ENCODE results near the gene PLCD1. TPM values are rescaled to one million over a fixed set of nuclear protein-coding genes. Genes with fewer than 3 reads are reported as not detected.
"Not testable (repeated sequence)": the region's sequence is repeated elsewhere in the genome, so short reads cannot be mapped to it uniquely, and the experiment has no call there.

The PLCD1 gene
- total and polyA plus RNA-seq, 7 experiments from 2014 or later, result 13.1 to 44.0 (median 38.6) TPM

- H3K27me3 ChIP-seq (ENCODE audit: control insufficient read depth in 2 of 2, insufficient read depth in 2 of 2, low read length in 2 of 2); intact Hi-C loops (cut with micrococcal nuclease); H3K4me3 ChIP-seq (ENCODE audit: low read length); H3K36me3 ChIP-seq (ENCODE audit: control insufficient read depth in 2 of 3, insufficient read depth in 3 of 3, low read length in 3 of 3); ATAC-seq; H3K4me3 Mint-ChIP-seq; DNase-seq; POLR2A ChIA-PET; H3K27ac Mint-ChIP-seq; H3K27ac ChIP-seq (ENCODE audit: low read depth, low read length); H3K9me3 ChIP-seq (ENCODE audit: control insufficient read depth in 2 of 3, low read length in 3 of 3): not testable (repeated sequence)
- peaks cover 22 to 34% of the 10 kb centered on the region in 2 donors for H3K4me1 ChIP-seq (ENCODE audit: control insufficient read depth in 2 of 2, insufficient read depth in 2 of 2, low read length in 2 of 2)
- peaks cover 25 to 39% (median 29%) of the 10 kb centered on the region in 7 donors for H3K4me1 Mint-ChIP-seq
- H3K27me3 Mint-ChIP-seq, result peaks cover 4 to 26% (median 13%) of the 10 kb centered on the region in 5 donors
- H3K36me3 Mint-ChIP-seq, result peaks cover 0 to 17% (median 0%) of the 10 kb centered on the region in 5 donors
- CTCF ChIA-PET, result interaction anchor here (0.7 kb wide), 1 partner anchor 181 kb away, joined by 4 read pairs; no protein-coding TSS in a partner anchor
- peaks cover 0 to 12% (median 0%) of the 10 kb centered on the region in 11 donors for H3K9me3 Mint-ChIP-seq
Measured at GRCh38 chr3:38034335-38034734, 4.9 kb upstream of the PLCD1 start.

GRCh38 chr3:38033586-38033985, 4.1 kb upstream of the PLCD1 start:
- ATAC-seq; H3K9me3 ChIP-seq (ENCODE audit: control insufficient read depth in 2 of 3, low read length in 3 of 3); H3K36me3 ChIP-seq (ENCODE audit: control insufficient read depth in 2 of 3, insufficient read depth in 3 of 3, low read length in 3 of 3); intact Hi-C loops (cut with micrococcal nuclease); H3K27me3 ChIP-seq (ENCODE audit: control insufficient read depth in 2 of 2, insufficient read depth in 2 of 2, low read length in 2 of 2); H3K27ac ChIP-seq (ENCODE audit: low read depth, low read length); DNase-seq; H3K9me3 Mint-ChIP-seq; H3K4me3 Mint-ChIP-seq; H3K4me3 ChIP-seq (ENCODE audit: low read length): not testable (repeated sequence)
- Mint-ChIP-seq H3K27me3 (peaks cover 4 to 29% (median 14%) of the 10 kb centered on the region in 5 donors), H3K27ac (peak overlapping the region in 1 of 9 donors; percentile 45), H3K36me3 (peaks cover 0 to 14% (median 0%) of the 10 kb centered on the region in 5 donors), H3K4me1 (peaks cover 21 to 33% (median 24%) of the 10 kb centered on the region in 7 donors)
- ChIA-PET CTCF (interaction anchor here (0.6 to 0.7 kb wide), 2 partner anchors 181 to 542 kb away, joined by 3 to 4 read pairs; no protein-coding TSS in a partner anchor), POLR2A (interaction anchor here (0.6 kb wide), 1 partner anchor 236 kb away, joined by 3 read pairs; no protein-coding TSS in a partner anchor)
- H3K4me1 ChIP-seq (ENCODE audit: control insufficient read depth in 2 of 2, insufficient read depth in 2 of 2, low read length in 2 of 2), result peaks cover 22 to 31% of the 10 kb centered on the region in 2 donors

GRCh38 chr3:38032328-38032865, 3.0 kb upstream of the PLCD1 start:
- no peak for ATAC-seq
- Mint-ChIP-seq H3K9me3 (no peaks in the 10 kb centered on the region), H3K27me3 (peaks cover 4 to 41% (median 18%) of the 10 kb centered on the region in 5 donors), H3K36me3 (peaks cover 0 to 6% (median 0%) of the 10 kb centered on the region in 5 donors), H3K27ac (no peak overlapping the region), H3K4me3 (no peak overlapping the region), H3K4me1 (peaks cover 16 to 26% (median 20%) of the 10 kb centered on the region in 7 donors)
- peaks cover 17 to 19% of the 10 kb centered on the region in 2 donors for H3K4me1 ChIP-seq (ENCODE audit: control insufficient read depth in 2 of 2, insufficient read depth in 2 of 2, low read length in 2 of 2)
- H3K27me3 ChIP-seq (ENCODE audit: control insufficient read depth in 2 of 2, insufficient read depth in 2 of 2, low read length in 2 of 2), result peaks cover 0 to 3% of the 10 kb centered on the region in 2 donors
- no peak overlapping the region for H3K27ac ChIP-seq (ENCODE audit: low read depth, low read length)
- no peaks in the 10 kb centered on the region for H3K9me3 ChIP-seq (ENCODE audit: control insufficient read depth in 2 of 3, low read length in 3 of 3)
- H3K36me3 ChIP-seq (ENCODE audit: control insufficient read depth in 2 of 3, insufficient read depth in 3 of 3, low read length in 3 of 3), result no peaks in the 10 kb centered on the region
- POLR2A ChIA-PET, result no interaction called here
- H3K4me3 ChIP-seq (ENCODE audit: low read length), result no peak overlapping the region
- intact Hi-C loops (cut with micrococcal nuclease), result no loop called here
- DNase-seq, result no peak
- CTCF ChIA-PET, result interaction anchor here (0.6 to 1.1 kb wide), 2 partner anchors 59 to 177 kb away, joined by 4 read pairs; no protein-coding TSS in a partner anchor

GRCh38 chr3:38031022-38031994, 1.9 kb upstream of the PLCD1 start:
- peak; percentile 82 for ATAC-seq
- CTCF ChIA-PET, result interaction anchor here (1.1 kb wide), 1 partner anchor 58 kb away, joined by 4 read pairs; no protein-coding TSS in a partner anchor

GRCh38 chr3:38030126-38031021, 932 bp upstream of the PLCD1 start:
- Histone ChIP-seq H3K27me3 (ENCODE audit: control insufficient read depth in 2 of 2, insufficient read depth in 2 of 2, low read length in 2 of 2) (peaks cover 0 to 3% of the 10 kb centered on the region in 2 donors), H3K4me3 (ENCODE audit: low read length) (peak overlapping the region; percentile 34), H3K4me1 (ENCODE audit: control insufficient read depth in 2 of 2, insufficient read depth in 2 of 2, low read length in 2 of 2) (peaks cover 23 to 24% of the 10 kb centered on the region in 2 donors), H3K27ac (ENCODE audit: low read depth, low read length) (no peak overlapping the region), H3K9me3 (ENCODE audit: control insufficient read depth in 2 of 3, low read length in 3 of 3) (no peaks in the 10 kb centered on the region), H3K36me3 (ENCODE audit: control insufficient read depth in 2 of 3, insufficient read depth in 3 of 3, low read length in 3 of 3) (no peaks in the 10 kb centered on the region)
- Mint-ChIP-seq H3K27ac (peak overlapping the region in 4 of 9 donors; percentile 19 to 85 (median 50)), H3K27me3 (peaks cover 4 to 47% (median 18%) of the 10 kb centered on the region in 5 donors), H3K9me3 (no peaks in the 10 kb centered on the region), H3K4me3 (peak overlapping the region; percentile 36 to 73 (median 59)), H3K36me3 (peaks cover 0 to 3% (median 0%) of the 10 kb centered on the region in 5 donors), H3K4me1 (peaks cover 18 to 29% (median 24%) of the 10 kb centered on the region in 7 donors)
- intact Hi-C loops (cut with micrococcal nuclease), result no loop called here
- ChIA-PET CTCF (interaction anchor here (1.3 kb wide), 1 partner anchor 8 kb away, joined by 3 read pairs; the partner anchor contains the start of gene DLEC1), POLR2A (interaction anchor here (0.9 to 3.0 kb wide), 3 partner anchors 9 to 55 kb away, joined by 3 to 15 read pairs (median 5); partner anchors contain the start of gene DLEC1)
- no peak for DNase-seq
- ATAC-seq, result no peak

More at GRCh38 chr3:38031022-38031994, 1.9 kb upstream of the PLCD1 start:
- H3K9me3 ChIP-seq (ENCODE audit: control insufficient read depth in 2 of 3, low read length in 3 of 3), result no peaks in the 10 kb centered on the region
- intact Hi-C loops (cut with micrococcal nuclease), result no loop called here
- H3K36me3 ChIP-seq (ENCODE audit: control insufficient read depth in 2 of 3, insufficient read depth in 3 of 3, low read length in 3 of 3), result no peaks in the 10 kb centered on the region
- peaks cover 0 to 3% of the 10 kb centered on the region in 2 donors for H3K27me3 ChIP-seq (ENCODE audit: control insufficient read depth in 2 of 2, insufficient read depth in 2 of 2, low read length in 2 of 2)
- peaks cover 0 to 3% (median 0%) of the 10 kb centered on the region in 5 donors for H3K36me3 Mint-ChIP-seq
- H3K4me3 ChIP-seq (ENCODE audit: low read length), result no peak overlapping the region
- peak overlapping the region in 9 of 10 donors; percentile 22 to 72 (median 65) for H3K4me3 Mint-ChIP-seq
- peaks cover 12 to 23% (median 17%) of the 10 kb centered on the region in 7 donors for H3K4me1 Mint-ChIP-seq
- DNase-seq, result no peak
- H3K27me3 Mint-ChIP-seq, result peaks cover 4 to 47% (median 18%) of the 10 kb centered on the region in 5 donors
- H3K9me3 Mint-ChIP-seq, result no peaks in the 10 kb centered on the region
- POLR2A ChIA-PET, result interaction anchor here (1.1 to 3.0 kb wide), 2 partner anchors 8 to 34 kb away, joined by 5 to 15 read pairs; partner anchors contain the start of gene DLEC1
- H3K27ac ChIP-seq (ENCODE audit: low read depth, low read length), result no peak overlapping the region
- H3K4me1 ChIP-seq (ENCODE audit: control insufficient read depth in 2 of 2, insufficient read depth in 2 of 2, low read length in 2 of 2), result peaks cover 15 to 17% of the 10 kb centered on the region in 2 donors
- peak overlapping the region in 4 of 9 donors; percentile 31 to 85 (median 56) for H3K27ac Mint-ChIP-seq

Data from naive thymus-derived CD4-positive, alpha-beta T cell (primary cell).